Activated CD8-positive, alpha-beta memory T cell treated with anti-CD3 and anti-CD28 coated beads, Interleukin-2, amount 50 U/mL, for 1 hour (primary cell): Measurements from ENCODE around the gene TRAPPC10.
"Not testable (repeated sequence)": the region's sequence is repeated elsewhere in the genome, so short reads cannot be mapped to it uniquely, and the experiment has no call there.

Experiments used
- DNase-seq: peaks from one replicate; pipeline ENCODE4 v3.0.0-alpha.2; 2020; ENCODE audit errors: extremely low read depth

TRAPPC10 gene

DNA sequence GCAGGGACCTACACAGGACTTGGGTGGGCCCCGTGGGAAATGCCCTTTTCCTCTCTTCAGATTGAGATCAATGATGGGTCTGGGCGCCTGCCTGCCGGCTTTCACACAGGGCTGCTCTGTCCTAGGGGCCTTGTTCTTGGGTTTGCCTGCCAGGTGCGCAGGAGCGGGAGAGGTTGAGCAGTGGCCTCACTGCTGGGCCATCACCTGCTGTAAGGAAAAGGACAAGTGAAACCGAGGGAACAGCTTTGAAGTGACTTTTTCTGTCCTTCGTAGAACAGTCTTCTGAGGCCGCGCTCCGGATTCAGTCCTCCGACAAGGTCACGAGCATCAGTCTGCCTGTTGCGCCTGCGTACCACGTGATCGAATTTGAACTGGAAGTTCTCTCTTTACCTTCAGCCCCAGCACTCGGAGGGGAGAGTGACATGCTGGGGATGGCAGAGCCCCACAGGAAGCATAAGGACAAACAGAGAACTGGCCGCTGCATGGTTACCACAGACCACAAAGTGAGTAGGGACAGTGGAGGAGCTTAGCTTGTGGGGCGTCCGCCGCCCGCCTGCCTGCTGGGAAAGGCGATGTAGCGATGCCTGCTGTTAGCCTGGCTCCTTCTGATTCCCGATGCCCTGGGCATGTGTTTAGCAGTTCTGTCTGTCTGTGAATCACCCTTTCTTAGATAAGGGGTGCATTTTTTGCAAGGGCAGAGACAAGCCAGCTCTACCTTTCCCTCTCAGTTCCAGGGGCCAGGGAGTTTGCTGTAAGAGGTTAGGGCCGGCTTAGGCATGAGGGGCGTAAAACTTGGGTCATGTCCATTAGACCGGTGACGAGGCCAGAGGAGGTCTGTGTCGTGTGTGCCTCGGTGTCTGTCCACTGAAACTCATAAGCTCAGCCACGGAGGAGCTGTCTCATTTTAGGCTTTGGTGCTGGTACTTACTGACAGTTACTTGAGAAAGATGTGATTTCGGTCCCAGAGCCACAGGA is 75.6 kb downstream of the TRAPPC10 start:
- DNase-seq: no peak

DNA sequence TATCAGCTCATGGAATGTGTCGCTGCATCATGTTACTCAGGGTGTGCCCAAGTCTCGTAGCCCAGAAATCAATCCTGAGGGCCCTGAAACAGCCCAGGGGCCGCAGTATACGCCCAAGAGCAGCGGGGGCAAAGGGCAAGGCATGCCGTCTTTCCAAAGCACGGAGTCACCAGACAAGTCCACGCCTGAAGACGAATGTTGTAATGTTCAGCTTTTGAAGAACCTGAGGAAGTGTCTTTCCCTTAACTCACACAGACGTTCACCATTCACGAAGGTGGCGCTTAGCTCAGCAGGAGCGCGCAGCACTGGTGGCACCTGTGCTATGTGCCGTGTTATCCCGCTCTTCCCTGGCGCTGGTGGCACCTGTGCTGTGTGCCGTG is 76.3 kb downstream of the TRAPPC10 start:
- DNase-seq: no peak

DNA sequence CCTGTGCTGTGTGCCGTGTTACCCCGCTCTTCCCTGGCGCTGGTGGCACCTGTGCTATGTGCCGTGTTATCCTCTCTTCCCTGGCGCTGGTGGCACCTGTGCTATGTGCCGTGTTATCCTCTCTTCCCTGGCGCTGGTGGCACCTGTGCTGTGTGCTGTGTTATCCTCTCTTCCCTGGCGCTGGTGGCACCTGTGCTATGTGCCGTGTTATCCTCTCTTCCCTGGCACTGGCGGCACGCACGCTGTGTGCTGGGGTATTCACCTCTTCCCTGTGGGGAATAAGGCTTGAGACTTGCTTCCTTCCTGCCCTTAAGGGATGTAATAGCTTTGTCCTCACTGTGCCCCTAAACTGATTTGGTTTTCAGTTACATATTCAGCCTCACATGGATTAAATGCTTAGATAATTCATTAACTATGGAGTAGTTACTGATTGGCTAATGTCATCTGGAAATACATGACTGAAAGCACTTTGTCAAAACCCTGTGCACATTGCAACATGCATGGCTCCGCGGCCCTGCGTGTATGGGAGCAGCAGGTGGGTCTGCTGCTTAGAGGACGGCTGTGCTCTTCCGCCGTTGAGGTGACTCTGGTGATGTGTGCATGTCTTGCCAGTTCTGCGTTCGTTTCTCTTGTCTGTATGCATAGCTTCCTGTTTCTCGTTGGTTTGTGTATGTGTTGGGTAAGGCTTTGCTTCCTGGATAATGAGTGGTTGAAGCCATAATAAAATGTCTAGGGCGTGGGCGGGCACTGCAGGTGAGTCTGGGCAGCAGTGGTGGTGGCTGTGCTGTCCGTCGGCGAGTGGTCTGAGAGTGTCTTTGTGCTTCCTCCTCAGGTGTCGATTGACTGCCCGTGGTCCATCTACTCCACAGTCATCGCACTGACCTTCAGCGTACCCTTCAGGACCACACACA is 77.1 kb downstream of the TRAPPC10 start:
- DNase-seq: no peak

DNA sequence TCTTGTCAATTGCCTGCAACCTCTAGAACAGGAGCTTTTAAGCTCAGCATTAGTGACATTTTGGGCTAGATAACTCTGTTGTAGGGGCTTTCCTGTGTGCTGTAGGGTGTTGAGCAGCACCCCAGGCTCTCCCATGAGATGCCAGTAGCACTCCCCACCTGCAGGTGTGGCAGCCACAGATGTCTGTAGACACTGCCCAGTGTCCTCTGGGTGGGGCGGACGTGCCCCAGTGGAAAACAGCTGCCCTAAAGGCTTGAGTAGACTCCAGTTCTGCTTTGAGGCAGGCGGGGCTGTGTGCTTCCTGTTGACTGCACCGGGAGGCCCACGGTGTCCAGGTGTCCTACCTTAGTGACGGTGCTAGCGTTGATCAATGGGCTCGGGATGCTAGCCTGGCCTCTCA is 78.2 kb downstream of the TRAPPC10 start:
- DNase-seq: no peak

DNA sequence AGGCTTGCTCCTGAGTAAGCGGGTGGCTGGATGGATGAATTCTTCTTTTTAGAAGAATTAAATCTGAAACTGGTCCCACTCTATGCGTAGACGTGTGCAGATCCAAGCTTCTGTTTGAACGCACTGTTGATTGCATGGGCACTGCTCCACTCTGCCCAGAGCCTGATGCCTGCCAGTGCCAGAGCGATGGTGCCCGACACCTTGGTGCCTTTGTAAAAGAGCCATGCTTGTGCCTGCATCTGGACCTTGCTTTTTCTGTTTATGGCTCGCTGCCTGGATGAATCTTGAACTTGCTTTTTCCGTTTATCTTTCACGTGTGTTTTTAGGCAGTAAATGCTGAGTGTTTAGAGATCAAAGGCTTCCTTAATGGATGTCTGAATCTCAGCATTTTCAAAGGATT is 80.1 kb downstream of the TRAPPC10 start:
- no peak for DNase-seq

DNA sequence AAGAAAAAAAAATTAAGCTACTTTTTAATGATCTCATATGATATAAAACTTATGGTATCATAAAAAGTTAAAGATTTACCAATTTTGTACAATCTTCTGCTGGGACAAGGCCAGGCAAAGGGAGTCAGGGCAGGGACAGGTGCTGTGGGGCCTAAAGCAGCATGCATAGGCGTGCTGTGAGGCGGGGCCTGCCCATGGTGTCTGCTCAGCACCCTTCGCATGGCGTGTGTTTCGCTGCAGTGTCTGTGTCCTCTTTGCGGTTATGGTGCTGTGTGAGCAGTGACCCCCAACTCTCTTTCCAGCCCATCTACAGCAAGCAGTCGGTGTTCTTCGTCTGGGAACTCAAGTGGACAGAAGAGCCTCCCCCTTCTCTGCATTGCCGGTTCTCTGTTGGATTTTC is 81.7 kb downstream of the TRAPPC10 start:
- no peak for DNase-seq

DNA sequence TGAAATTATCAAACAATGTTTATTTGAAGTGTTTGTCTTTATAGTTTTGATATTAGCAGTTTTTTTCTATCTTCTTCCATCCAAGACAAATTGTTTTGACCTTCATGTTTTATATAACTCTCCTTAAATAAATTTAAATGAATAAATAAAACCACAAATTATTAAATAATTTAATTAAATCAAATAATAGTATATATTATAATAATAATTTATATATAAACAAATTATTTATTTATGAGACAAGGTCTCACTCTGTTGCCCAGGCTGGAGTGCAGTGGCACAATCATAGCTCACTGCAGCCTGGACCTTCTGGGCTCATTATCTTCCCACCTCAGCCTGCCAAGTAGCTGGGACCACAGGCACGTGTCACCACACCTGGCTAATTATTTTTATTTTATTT is 82.7 kb downstream of the TRAPPC10 start:
- DNase-seq: no peak

DNA sequence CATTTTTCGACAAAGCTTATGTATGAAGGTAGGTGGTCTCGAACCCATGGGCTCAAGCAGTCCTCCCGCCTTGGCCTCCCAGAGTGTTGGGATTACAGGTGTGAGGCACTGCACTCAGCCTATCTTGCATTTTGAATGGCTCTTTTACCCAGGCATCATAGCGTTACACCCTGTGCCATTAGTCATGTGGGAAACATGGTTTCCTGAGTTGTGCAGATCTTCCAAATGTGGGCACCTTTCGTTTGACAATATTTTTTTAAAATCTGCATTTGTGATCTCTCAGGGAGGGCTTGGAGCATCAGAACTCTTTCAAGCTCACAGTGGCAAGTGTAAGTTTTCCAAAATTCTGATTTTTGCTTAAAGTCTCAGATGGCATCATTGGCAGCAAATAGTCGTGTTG is 86.4 kb downstream of the TRAPPC10 start:
- DNase-seq: not testable (repeated sequence)

DNA sequence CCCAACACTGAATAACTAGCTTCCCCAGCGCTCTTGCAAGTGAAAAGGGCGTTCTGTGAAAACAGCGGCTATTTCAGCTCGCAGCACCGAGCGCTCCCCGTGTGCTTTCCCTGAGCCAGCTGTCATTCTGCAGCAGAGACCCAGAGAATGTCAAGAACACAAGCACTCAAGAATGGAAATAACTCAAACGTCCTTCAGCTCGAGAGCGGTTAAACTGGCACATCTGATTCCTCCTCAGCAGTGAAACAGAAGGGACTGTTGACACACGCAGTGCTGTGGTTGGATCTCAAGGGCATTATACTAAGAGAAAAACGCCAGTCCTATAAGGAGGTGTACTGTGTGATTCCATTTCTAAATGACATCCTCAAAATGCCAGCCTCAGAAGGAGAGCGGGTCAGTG is 86.9 kb downstream of the TRAPPC10 start:
- DNase-seq: not testable (repeated sequence)

DNA sequence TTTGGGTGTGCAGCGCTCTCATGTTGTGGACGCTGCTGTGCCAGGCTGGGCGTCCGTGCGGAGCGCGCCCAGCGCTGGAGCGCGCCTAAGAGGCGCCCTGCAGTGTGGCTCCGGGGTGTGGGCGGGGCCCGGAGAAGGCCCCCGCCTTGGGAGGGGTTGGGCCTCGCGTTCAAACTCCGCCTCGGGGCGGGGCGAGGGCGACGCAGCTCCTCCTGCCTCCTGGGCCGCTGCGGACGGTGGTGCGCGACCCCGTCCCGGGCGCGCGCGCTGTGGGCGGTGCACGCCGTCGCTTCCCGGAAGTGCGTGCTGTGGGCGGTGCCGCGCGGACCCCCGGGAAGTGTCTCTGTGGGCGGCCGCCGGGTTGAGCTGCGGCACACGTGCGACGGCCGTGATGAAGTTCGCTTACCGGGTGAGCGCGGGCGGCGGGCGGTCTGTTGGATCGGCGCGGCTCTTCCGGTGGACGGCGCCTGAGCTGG is 95.0 kb downstream of the TRAPPC10 start, which contains the start of gene PWP2:
Gene PWP2, plus strand, starts transcription at position 374 of the 476 bp plus-strand sequence. Its CDS starts 18 bp downstream, at position 392.
- not testable (repeated sequence) for DNase-seq

DNA sequence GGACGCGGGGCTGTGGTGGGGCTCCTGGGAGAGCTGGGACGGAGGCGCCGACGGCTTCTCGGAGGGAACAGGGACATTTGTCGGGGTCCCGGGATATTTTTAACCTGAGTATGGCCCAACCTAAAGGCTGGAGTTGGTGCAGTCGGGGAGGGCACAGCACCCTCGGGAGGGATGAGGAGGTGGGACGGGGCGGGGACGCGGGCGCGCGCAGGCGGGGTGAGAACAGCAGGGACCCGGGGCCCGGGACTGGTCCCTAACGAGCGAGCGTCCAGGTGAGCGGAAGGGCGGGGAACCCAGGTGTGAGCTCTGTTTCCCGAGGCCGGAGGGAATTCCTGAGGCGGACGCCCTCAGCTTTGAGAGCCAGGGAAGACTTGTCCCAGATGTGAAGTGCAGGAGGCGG is 95.5 kb downstream of the TRAPPC10 start:
- not testable (repeated sequence) for DNase-seq

DNA sequence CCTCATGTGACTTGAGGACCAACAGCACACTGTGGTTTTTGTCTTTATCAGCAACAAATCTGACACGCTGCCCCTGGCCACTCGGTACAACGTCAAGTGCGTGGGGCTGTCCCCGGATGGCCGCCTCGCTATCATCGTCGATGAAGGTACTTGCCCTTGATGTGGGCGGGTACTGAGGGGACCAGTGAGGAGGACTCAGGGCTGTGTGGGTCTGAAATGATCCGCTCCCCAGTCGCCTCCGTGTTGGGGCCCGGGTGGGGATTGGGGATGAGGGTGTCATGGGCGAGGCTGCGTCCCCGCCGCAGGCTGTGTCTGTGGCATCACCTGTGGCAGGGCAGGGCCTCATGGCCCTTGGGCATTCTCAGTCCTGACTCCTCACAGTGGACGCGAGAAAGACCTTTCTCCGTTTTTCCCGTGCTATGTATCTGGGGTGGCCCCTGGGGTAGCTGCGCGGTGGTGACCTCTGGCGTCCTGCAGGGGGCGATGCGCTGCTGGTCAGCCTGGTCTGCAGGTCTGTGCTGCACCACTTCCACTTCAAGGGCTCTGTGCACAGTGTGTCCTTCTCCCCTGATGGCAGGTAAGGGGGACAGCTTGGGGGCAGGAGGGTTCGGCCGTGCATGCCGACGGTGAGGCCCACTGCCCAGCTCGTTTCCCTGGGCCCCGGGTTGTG is 101.7 kb downstream of the TRAPPC10 start:
- DNase-seq: not testable (repeated sequence)

DNA sequence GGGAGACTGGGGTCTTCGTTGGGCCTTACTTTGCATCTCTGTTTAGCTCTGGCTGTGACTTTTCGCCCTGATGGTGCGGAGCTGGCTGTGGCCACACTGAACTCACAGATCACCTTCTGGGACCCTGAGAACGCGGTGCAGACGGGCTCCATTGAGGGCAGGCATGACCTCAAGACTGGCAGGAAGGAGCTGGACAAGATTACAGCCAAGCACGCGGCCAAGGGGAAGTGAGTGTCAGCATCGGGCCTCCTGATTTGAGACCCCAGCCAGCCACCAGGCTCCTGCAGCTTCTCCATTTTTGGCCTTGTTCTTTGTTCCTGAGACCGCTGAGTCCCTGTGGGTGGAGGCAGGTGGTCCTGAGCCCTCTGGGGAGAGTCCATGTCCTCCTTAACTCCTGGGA is 110.0 kb downstream of the TRAPPC10 start:
- not testable (repeated sequence) for DNase-seq

DNA sequence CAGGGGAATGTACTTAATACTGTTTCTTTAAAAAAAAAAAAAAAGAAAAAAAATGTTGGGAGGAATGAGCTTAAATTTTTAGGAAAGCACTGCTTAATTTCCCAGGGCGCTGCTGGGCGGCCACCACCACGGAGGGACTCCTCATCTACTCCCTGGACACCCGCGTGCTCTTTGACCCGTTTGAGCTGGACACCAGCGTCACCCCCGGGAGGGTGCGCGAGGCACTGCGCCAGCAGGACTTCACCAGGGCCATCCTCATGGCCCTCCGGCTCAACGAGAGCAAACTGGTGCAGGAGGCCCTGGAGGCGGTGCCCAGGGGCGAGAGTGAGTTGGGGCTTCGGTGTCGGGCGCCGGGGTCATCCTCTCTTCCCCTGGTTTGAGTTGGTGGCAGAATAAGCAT is 115.7 kb downstream of the TRAPPC10 start:
- not testable (repeated sequence) for DNase-seq

DNA sequence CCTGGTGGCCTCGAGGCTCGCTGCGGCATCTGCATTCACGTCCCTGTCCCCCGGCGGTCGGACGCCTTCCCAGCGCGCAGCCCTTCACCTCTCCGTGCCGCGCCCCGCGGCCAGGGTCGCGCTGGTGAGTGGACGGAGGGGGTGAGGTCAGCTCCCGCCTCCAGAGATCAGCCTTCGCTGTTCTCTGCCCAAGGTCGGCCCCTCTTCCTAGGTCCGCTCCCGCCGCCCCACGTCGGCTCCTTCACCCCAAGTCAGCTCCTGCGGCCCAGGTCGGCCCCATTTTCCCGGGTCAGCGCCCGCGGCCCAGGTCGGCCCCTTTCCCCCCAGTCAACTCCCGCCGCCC is 121.6 kb downstream of the TRAPPC10 start:
- not testable (repeated sequence) for DNase-seq

DNA sequence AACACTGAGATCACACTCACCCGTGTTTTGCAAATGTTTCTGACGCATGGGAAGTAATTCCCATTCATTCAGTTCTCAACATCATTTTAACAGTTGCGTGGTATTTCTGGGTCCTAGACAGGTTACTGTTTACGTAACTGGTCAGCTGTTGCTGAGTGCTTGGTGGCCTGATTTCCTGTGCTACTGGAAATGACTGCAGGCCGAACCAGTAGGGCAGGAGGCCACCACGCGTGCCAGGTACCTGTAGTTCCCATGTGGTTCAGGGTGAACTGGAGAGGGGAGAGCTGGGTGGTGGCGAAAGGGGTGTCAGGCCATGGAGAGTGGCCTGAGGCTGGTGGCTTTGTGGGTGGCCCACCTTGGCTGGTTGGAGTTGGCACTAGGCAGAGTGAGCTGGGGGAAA is 122.6 kb downstream of the TRAPPC10 start:
- DNase-seq: not testable (repeated sequence)

DNA sequence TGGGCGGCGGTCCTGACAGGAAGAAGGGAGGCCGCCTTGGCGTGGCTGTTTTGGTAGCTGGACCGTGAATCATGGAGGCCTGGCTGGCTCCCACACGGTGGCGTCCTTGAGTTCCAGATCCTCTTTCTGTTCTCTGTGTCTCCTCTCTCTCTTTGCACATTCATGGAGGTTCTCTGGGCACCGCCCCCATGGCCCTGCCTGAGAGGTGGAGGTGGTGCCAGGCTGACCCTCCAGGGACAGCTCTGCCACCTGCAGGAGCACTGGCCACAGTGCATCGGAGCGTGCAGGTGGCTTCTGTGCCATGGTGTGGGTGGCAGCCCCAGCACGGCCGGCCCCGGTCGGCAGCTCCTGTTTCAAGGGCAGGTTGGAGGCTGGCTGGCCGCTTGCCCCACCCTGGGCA is 125.9 kb downstream of the TRAPPC10 start:
- not testable (repeated sequence) for DNase-seq

DNA sequence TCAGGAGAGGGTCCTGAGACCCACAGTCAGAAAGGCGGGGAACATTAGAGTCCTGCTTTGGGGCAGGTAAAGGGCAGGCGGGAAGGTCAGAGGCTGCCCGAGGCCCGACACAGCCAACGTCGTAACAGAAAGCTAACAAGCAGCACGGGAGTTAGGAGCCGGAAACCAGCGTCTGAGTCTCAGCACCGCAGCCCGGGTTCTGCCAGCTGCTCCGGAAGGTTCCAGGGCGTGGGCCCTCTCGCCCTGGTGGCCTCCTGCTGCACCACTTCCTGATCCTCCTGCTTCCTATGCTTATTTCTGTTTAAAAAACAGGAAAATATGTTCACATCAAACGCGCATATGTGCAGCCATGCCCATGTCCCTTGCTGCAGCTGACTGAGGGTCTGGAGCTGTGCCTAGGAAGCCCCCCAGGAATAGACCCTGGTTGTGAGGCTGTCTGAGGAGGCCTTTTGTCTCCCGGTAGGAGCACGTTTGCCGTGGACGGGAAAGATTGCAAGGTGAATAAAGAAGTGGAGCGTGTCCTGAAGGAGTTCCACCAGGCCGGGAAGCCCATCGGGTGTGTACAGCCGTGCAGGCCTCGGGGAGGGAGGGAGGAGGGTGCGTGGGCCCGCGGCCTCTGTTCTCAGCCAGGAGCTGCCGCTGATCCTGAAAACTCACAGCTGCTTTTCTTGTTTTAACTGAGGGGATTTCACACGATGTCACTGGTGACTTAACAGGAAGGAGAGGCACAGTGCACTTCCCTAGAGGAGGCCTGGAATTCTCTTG is 127.9 kb downstream of the TRAPPC10 start:
- DNase-seq: not testable (repeated sequence)

DNA sequence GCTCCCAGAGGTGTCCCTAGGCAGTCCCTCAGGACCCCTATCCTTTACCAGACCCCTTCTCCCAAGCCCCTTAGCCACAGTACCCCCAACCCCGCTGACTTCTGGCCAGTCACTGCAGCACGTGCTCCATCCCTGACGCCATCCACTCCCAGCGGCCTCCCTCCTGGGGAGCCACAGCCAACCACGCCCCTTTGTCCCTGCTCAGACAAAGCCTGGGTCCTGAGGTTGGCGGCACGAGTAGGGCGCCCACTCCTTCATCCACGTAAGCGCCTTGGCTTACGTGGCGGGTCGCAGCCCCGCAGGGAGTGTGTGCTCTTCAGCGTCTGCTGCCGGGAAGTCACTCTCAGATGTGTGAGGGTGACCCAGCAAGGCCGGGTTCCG is 128.4 kb downstream of the TRAPPC10 start:
- not testable (repeated sequence) for DNase-seq

DNA sequence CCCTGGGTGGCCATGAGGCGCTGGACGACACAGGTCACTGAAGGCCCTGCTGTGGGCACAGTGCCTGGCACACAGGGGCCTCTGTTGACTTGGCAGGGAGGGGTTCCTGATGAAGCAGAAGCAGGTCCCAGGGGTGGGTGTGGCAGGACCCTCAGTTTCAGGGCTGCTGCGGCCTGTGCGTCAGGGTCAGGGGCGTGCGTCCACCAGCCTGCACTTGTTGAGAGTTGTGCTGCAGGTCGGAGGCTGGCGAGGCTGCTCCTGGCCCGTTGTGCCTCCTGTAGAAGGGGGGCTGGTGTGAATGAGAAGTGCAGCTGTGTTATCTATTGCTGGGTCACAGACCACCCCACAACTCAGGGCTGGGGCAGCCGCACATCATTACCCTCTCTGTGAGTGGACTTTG is 130.4 kb downstream of the TRAPPC10 start:
- DNase-seq: not testable (repeated sequence)

DNA sequence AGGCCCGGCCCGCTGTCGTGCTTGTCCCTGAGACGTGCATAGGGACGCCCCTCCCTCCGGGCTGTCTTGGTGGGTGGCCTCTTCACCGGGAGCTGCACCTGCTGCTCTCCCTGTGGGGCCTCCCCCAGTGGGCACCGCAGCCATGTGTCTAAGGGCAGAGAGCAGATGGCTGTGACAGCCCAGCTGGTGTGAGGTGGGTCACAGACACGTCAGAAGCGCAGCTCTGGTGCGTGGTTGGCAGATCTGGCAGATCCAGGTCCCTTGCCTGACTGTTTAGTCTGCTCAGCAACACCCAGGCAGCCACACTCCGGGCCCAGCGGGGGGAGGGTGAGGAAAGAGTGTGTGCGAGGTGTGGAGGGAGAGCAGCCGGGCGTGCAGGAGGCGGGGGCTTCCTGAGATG is 131.3 kb downstream of the TRAPPC10 start:
- DNase-seq: peak; percentile 29
